Peyer's patch (tissue), 4 donors: Measurements from ENCODE around the gene SNTG2. TPM values are rescaled to one million over a fixed set of nuclear protein-coding genes. Genes with fewer than 3 reads are reported as not detected.

Experiments used
- DNase-seq, 3 donors: peaks; one replicate each; pipeline ENCODE4 v3.0.0-alpha.2; 2017 to 2019
- H3K27ac ChIP-seq, 4 donors: fragments of 200-600 bp; sonication (generic); one replicate each; pipeline ENCODE4 v1.5.1; 2016 to 2019
- H3K27me3 ChIP-seq, 2 donors: fragments of 200-600 bp; sonication (generic); one replicate each; pipeline ENCODE4 v1.5.1; 2019
- H3K36me3 ChIP-seq, 3 donors: fragments of 200-600 bp; sonication (generic); one replicate each; pipeline ENCODE4 v1.5.1; 2016 to 2019
- H3K4me1 ChIP-seq, 4 donors: fragments of 200-600 bp; sonication (generic); one replicate each; pipeline ENCODE4 v1.5.1; 2016 to 2019
- H3K4me3 ChIP-seq, 4 donors: fragments of 200-600 bp; sonication (generic); 1 replicate in 3 of 4; 2 replicates in 1 of 4; pipeline ENCODE4 v1.5.1; 2016 to 2019; ENCODE audit warnings: mild to moderate bottlenecking in 1 of 4
- H3K9me3 ChIP-seq, 4 donors: fragments of 200-600 bp; sonication (generic); one replicate each; pipeline ENCODE4 v1.5.1; 2016 to 2019; ENCODE audit warnings: mild to moderate bottlenecking in 1 of 4
- POLR2A ChIP-seq, 2 donors: fragments of 450-650 bp; IDR thresholded peaks; one replicate each; pipeline ENCODE4 v1.5.1; 2017; ENCODE audit warnings: antibody characterized with exemption in 2 of 2, mild to moderate bottlenecking in 2 of 2, moderate library complexity in 2 of 2
- total RNA-seq, 4 donors: library from RNA; depleted of rRNA; stranded (reverse); fragments of >200 nt; gene quantifications; one replicate each; pipeline ENCODE4 v1.1.0, GENCODE V29; 2016
- TF ChIP-seq, protein P1 (sequence below), 6 experiments: fragments of 450-650 bp in 4 of 6; fragments of 200-600 bp in 2 of 6; sonication (generic) in 1 of 6; IDR thresholded peaks; one replicate each; pipeline ENCODE4 v1.5.1; 2017 to 2019; ENCODE audit warnings: antibody characterized with exemption in 6 of 6, mild to moderate bottlenecking in 3 of 6, moderate library complexity in 1 of 6

Gene SNTG2
- total RNA-seq, 4 donors from 2014 or later: 1.8 to 65.2 (median 3.9) TPM

DNA sequence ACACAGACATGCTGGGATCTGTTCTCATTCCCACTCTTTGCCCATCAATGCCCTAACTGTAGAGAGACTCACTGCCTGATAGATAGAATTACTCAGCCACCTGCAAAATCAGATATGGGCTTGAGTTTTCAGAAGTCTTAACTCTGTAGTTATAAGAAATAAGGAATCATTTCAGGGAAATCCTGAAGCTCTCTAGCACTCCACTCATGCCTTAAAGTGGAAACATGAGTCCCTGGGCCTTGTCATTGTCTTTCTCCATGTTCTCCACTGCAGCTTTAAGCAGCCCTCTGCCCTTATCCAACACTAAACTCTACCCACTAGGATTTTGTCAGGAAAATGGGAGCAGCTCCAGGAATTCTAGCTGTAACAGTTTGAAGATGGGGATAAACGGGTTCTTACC is 192.5 kb downstream of the SNTG2 start:
- Histone ChIP-seq H3K27me3 (no peaks in the 10 kb centered on the region), H3K4me3 (no peak overlapping the region), H3K4me1 (no peaks in the 10 kb centered on the region), H3K36me3 (no peaks in the 10 kb centered on the region), H3K27ac (no peak overlapping the region), H3K9me3 (no peaks in the 10 kb centered on the region)
- DNase-seq: no peak
- TF ChIP-seq, protein P1, sequence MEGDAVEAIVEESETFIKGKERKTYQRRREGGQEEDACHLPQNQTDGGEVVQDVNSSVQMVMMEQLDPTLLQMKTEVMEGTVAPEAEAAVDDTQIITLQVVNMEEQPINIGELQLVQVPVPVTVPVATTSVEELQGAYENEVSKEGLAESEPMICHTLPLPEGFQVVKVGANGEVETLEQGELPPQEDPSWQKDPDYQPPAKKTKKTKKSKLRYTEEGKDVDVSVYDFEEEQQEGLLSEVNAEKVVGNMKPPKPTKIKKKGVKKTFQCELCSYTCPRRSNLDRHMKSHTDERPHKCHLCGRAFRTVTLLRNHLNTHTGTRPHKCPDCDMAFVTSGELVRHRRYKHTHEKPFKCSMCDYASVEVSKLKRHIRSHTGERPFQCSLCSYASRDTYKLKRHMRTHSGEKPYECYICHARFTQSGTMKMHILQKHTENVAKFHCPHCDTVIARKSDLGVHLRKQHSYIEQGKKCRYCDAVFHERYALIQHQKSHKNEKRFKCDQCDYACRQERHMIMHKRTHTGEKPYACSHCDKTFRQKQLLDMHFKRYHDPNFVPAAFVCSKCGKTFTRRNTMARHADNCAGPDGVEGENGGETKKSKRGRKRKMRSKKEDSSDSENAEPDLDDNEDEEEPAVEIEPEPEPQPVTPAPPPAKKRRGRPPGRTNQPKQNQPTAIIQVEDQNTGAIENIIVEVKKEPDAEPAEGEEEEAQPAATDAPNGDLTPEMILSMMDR (IDR thresholded peaks at IDR 0.05): no peak
- no peak for TF ChIP-seq POLR2A (IDR thresholded peaks at IDR 0.05)

DNA sequence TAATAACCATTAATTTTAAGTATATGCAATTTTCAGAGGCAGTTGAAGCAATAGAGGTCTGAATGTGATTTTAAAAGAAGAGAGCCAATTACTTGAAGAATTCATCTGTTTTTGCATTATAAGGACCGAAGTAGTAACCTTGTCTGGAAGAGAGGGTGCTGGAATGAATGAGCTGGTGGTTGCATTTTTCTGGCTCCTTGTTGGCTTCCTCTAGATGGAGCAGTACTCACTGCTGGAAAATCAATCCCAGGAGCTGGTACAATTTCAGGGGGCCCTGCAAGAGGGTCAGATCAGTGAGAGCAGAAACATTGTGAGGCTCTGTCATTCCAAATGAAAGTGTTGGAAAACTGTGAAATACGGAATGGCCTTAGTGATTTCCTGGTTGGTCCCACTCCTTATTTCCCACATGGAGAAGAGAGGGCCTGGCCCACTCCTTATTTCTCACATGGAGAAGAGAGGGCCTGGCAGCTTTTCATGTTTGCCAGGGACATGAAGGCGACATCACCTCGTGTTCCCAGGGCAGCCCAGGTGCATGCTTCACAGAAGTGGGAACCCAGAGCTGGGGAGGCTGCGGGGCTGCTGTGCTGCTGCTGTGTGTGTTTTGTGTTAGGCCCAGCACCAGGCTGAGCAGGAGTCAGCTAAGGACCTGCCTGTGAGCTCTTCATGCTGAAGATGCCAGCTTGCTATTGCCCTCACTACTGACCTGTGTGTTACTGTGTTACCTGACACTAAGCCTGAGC is 197.4 kb downstream of the SNTG2 start:
- Histone ChIP-seq H3K36me3 (no peaks in the 10 kb centered on the region), H3K27me3 (no peaks in the 10 kb centered on the region), H3K27ac (no peak overlapping the region), H3K4me3 (no peak overlapping the region), H3K9me3 (no peaks in the 10 kb centered on the region), H3K4me1 (no peaks in the 10 kb centered on the region)
- DNase-seq: no peak
- no peak for TF ChIP-seq POLR2A (IDR thresholded peaks at IDR 0.05)
- TF ChIP-seq, protein P1 (IDR thresholded peaks at IDR 0.05): no peak

DNA sequence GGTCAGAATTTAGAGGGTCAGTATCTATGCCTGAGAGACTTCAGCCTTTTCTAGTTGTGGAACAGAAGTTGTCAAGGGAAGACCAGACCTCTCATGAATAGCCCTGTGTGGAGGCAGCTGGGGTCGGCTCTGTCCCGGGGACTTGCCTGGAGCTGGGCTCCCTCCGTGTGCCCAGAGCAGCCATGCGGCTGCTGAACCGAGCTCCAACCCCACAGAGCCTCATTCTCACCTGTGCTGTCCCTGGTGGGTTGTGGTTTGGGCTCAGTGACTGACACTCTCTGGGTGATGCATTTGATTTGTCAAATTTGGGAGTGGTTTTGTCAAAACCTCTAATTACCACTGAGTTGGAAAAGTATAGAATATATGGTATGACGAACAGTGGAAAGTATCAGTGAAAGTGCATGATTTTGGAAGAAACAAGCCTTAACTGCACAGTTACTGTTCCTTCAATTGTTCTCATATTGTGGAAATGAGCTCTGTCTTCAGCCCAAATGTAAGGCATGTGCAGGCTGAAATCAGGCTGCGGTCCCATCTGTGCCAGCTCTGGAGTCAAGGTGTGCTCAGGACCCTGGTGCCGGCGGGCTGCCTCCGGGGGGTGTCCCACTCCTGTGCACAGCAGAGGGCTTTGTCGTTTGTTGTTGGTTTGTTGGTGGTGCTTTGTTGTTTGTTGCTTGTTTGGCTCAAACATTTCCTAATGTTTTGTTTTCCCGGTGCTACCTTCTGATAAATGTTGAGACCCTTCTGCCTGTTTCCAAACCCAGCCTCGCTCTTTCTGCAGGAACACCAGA is 200.3 kb downstream of the SNTG2 start:
- Histone ChIP-seq H3K36me3 (no peaks in the 10 kb centered on the region), H3K27ac (no peak overlapping the region), H3K4me3 (no peak overlapping the region), H3K9me3 (peaks cover 0 to 1% (median 0%) of the 10 kb centered on the region in 4 donors), H3K27me3 (no peaks in the 10 kb centered on the region), H3K4me1 (no peaks in the 10 kb centered on the region)
- TF ChIP-seq, protein P1 (IDR thresholded peaks at IDR 0.05): no peak
- no peak for TF ChIP-seq POLR2A (IDR thresholded peaks at IDR 0.05)
- no peak for DNase-seq

DNA sequence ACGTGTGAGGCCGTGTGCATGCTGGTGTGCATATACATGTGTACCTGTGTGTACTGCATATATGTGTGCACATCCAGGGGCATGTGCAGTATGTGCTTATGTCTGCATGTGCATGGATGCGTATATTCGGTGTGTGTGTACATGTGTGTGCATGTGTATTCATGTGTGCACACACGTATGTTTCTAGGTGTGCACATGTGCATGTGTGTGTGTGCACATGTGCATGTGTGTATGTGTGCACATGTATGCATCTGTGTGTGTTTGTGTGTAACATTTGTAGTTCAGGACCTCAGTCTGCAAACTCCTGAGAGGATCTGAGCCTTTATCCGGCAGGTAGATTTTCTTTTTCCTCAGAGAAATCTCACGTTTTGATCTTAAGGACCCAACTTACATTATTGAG is 201.7 kb downstream of the SNTG2 start:
- H3K4me1 ChIP-seq: no peaks in the 10 kb centered on the region
- no peaks in the 10 kb centered on the region for H3K36me3 ChIP-seq
- H3K9me3 ChIP-seq: peaks cover 0 to 3% (median 0%) of the 10 kb centered on the region in 4 donors
- no peak for DNase-seq
- H3K27me3 ChIP-seq: no peaks in the 10 kb centered on the region
- H3K27ac ChIP-seq: no peak overlapping the region
- no peak for TF ChIP-seq POLR2A (IDR thresholded peaks at IDR 0.05)
- TF ChIP-seq, protein P1 (IDR thresholded peaks at IDR 0.05): no peak
- no peak overlapping the region for H3K4me3 ChIP-seq

DNA sequence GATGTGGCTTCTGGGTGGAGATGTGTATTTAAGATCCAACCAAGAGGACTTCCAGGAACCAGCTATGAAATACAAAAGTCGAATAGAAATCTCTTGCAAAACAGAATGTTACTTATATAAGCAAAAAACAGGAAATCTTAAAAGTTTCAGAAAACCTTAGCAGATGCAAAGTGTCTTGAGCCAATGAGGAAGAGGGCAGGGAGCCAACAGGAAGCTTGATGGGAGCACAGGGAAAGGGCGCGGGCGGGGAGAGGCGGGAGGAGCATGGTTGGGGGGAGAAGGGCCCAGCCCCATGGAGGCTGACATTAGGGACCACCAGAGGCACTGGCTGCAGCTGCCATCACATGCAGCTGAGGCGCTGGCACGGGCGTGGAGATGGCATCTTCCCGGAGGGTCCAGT is 203.3 kb downstream of the SNTG2 start:
- Histone ChIP-seq H3K36me3 (no peaks in the 10 kb centered on the region), H3K4me3 (no peak overlapping the region), H3K27ac (no peak overlapping the region), H3K9me3 (peaks cover 0 to 3% (median 0%) of the 10 kb centered on the region in 4 donors), H3K4me1 (no peaks in the 10 kb centered on the region), H3K27me3 (no peaks in the 10 kb centered on the region)
- no peak for DNase-seq
- TF ChIP-seq, protein P1 (IDR thresholded peaks at IDR 0.05): no peak
- TF ChIP-seq POLR2A (IDR thresholded peaks at IDR 0.05): no peak
